GM12878 (cell line): ENCODE measurements around the gene PANX2. TPM values are rescaled to one million over a fixed set of nuclear protein-coding genes. Genes with fewer than 3 reads are reported as not detected.

ENCODE experiments used
- BCLAF1 ChIP-seq: fragments of 450-650 bp; IDR thresholded peaks from 2 replicates; pipeline ENCODE4 v1.6.1; 2017; ENCODE audit warnings: antibody characterized with exemption, mild to moderate bottlenecking, moderate library complexity
- BRCA1 ChIP-seq: IDR thresholded peaks from 2 replicates; pipeline ENCODE4 v1.6.1; 2011; ENCODE audit warnings: low read depth, low read length, improper control_type of control experiment
- CBX3 ChIP-seq: fragments of 200-600 bp; sonication (generic); IDR thresholded peaks from 2 replicates; pipeline ENCODE4 v1.6.1; 2016; ENCODE audit warnings: low read depth, borderline replicate concordance
- CEBPB ChIP-seq, 2 experiments: fragments of 150-350 bp in 1 of 2; IDR thresholded peaks; 2 replicates each; pipeline ENCODE4 v1.6.1; 2012 to 2014; ENCODE audit warnings: low read depth in 2 of 2, low read length in 2 of 2, borderline replicate concordance in 1 of 2, inconsistent platforms in 1 of 2
- EED ChIP-seq: sonication (generic); IDR thresholded peaks from 2 replicates; pipeline ENCODE4 v1.6.1; 2016; ENCODE audit warnings: antibody characterized with exemption, low read depth
- FOXK2 ChIP-seq: fragments of 450-650 bp; IDR thresholded peaks from 2 replicates; pipeline ENCODE4 v1.6.1; 2017; ENCODE audit warnings: mild to moderate bottlenecking, moderate library complexity
- FOXM1 ChIP-seq: IDR thresholded peaks from 2 replicates; pipeline ENCODE4 v1.6.1; 2012; ENCODE audit warnings: low read depth, mild to moderate bottlenecking, inconsistent platforms, low read length, moderate library complexity
- GATAD2B ChIP-seq: fragments of 450-650 bp; conservative IDR thresholded peaks from 2 replicates; pipeline ENCODE4 v1.6.1; 2017; ENCODE audit warnings: low read depth, mild to moderate bottlenecking, moderate library complexity
- IRF4 ChIP-seq: IDR thresholded peaks from 2 replicates; pipeline ENCODE4 v1.6.1; 2011; ENCODE audit warnings: low read depth, low read length
- JUNB ChIP-seq: IDR thresholded peaks from 2 replicates; pipeline ENCODE4 v1.6.1; 2016; ENCODE audit warnings: antibody characterized with exemption, mild to moderate bottlenecking
- MTA3 ChIP-seq: IDR thresholded peaks from 2 replicates; pipeline ENCODE4 v1.6.1; 2012; ENCODE audit warnings: low read length, inconsistent platforms, borderline replicate concordance
- NKRF ChIP-seq: fragments of 450-650 bp; conservative IDR thresholded peaks from 2 replicates; pipeline ENCODE4 v1.6.1; 2017; ENCODE audit warnings: mild to moderate bottlenecking, moderate library complexity
- NR2C2 ChIP-seq: IDR thresholded peaks from 2 replicates; pipeline ENCODE4 v1.6.1; 2011; ENCODE audit warnings: borderline replicate concordance, low read depth; ENCODE audit not compliant: control insufficient read depth, insufficient read length
- PAX5 ChIP-seq: IDR thresholded peaks from 2 replicates; pipeline ENCODE4 v1.6.1; 2011; ENCODE audit warnings: low read depth, low read length, borderline replicate concordance
- SPI1 ChIP-seq: IDR thresholded peaks from 2 replicates; pipeline ENCODE4 v1.6.1; 2011; ENCODE audit warnings: low read depth, mild to moderate bottlenecking, low read length, moderate library complexity, borderline replicate concordance; ENCODE audit not compliant: insufficient read depth
- SREBF1 ChIP-seq: IDR thresholded peaks from 2 replicates; pipeline ENCODE4 v1.6.1; 2012; ENCODE audit warnings: mild to moderate bottlenecking, low read length
- TBL1XR1 ChIP-seq: IDR thresholded peaks from 2 replicates; pipeline ENCODE4 v1.6.1; 2012; ENCODE audit warnings: low read depth, low read length, improper control_type of control experiment
- TCF7 ChIP-seq: IDR thresholded peaks from 2 replicates; pipeline ENCODE4 v1.6.1; 2014; ENCODE audit warnings: antibody characterized with exemption, borderline replicate concordance
- ZNF384 ChIP-seq: IDR thresholded peaks from 2 replicates; pipeline ENCODE4 v1.6.1; 2012; ENCODE audit warnings: low read depth, mild to moderate bottlenecking, low read length, improper control_type of control experiment, borderline replicate concordance
- polyA plus RNA-seq, 11 experiments: library from polyadenylated mRNA; depleted of rRNA in 4 of 11; unstranded in 6 of 11; stranded (reverse) in 5 of 11; fragments of >200 nt; fragmentation: Nextera tagmentation in 4 of 11; fragmentation: Illumina TruSeq in 1 of 11; extraction: Ambion mirVana in 4 of 11; extraction: Trizol in 1 of 11; gene quantifications; 1 replicate in 1 of 11; 2 replicates in 10 of 11; pipeline versions ENCODE4 v1.2.1 to v1.2.3, GENCODE V29; 2011 to 2016; ENCODE audit warnings: inconsistent platforms in 2 of 11, missing spikeins in 2 of 11, low read depth in 1 of 11
- total RNA-seq, 4 experiments: library from RNA; depleted of rRNA in 3 of 4; stranded (reverse); fragments of >200 nt in 3 of 4; fragmentation: Illumina TruSeq in 1 of 4; extraction: Trizol in 1 of 4; gene quantifications; 2 replicates each; pipeline versions ENCODE4 v1.2.1 to v1.2.3, GENCODE V29; 2013 to 2021
- TF ChIP-seq, protein P1 (sequence below), 3 experiments: IDR thresholded peaks in 2 of 3; conservative IDR thresholded peaks in 1 of 3; 2 replicates each; pipeline ENCODE4 v1.5.1; 2011; ENCODE audit warnings: low read depth in 3 of 3, low read length in 3 of 3, mild to moderate bottlenecking in 3 of 3, control low read depth in 2 of 3, moderate library complexity in 2 of 3, inconsistent platforms in 1 of 3, mixed read lengths in 1 of 3; ENCODE audit not compliant: control insufficient read depth in 2 of 3, insufficient read depth in 1 of 3; ENCODE audit errors: extremely low read depth in 1 of 3
- TF ChIP-seq, protein P2 (sequence below): fragments of 450-650 bp; IDR thresholded peaks from 2 replicates; pipeline ENCODE4 v1.6.1; 2017; ENCODE audit warnings: mild to moderate bottlenecking, low read depth, inconsistent platforms; ENCODE audit not compliant: poor library complexity, severe bottlenecking

Gene PANX2
- total and polyA plus RNA-seq, 10 of the 15 experiments (the other 5 are each of a cell fraction or from before 2014, with no cell fraction given): 0.04 to 0.44 (median 0.17) TPM; not detected in 5

DNA sequence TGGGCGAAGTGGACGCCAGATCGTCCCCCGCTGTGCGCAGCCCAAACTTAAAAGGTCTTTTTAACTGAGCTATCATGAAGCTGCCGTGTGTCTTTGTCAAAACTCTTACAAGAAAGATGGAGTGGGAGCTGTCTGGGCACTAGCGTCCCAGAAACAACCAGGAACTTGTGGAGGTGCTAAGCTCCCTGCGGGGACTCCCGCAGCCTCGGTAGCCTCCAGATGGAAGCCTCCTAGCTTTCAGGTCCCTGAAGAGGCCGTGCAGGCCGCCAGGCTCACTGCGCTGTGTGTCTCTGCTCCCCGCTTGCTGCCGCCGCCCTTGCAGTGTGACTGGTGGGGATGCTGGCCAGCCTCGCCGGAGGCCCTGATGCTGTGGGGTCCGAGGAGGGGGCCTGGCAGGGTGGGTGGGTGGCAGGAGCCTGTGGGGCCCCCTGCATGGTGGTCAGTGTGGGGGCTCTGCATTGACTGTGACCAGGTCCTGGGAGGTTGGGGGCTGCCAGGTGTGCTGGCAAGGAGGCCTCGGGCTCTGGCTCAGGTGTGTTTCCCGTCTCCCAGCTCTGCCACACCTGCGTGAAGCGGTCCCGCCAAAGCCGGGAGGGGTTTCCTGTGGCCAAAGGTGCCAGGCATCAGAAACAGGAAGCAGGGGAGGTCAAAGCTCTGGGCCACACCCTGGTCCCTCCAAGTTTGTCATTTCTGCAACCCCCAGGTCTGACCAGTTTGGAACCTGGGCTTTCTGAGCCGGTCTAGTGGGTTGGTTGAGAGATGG lies 16.4 kb downstream of the PANX2 start (continued):
- TF ChIP-seq EED (0 out of 2 replicates have a peak, but pooled peaks have one; percentile 31), SREBF1 (no peak), CEBPB (IDR thresholded peaks at IDR 0.05; ENCODE audit: borderline replicate concordance in 1 of 2, low read depth in 2 of 2, low read length in 2 of 2) (no peak), GATAD2B (no peak), CBX3 (no peak), PAX5 (no peak), TBL1XR1 (no peak), TCF7 (no peak), SPI1 (peak; percentile 9; the same call in 1 of the 2 replicates), JUNB (no peak), ZNF384 (no peak), IRF4 (no peak), NR2C2 (no peak), FOXK2 (no peak), MTA3 (no peak), BCLAF1 (no peak), FOXM1 (no peak), NKRF (no peak), BRCA1 (no peak)
- TF ChIP-seq, protein P1, sequence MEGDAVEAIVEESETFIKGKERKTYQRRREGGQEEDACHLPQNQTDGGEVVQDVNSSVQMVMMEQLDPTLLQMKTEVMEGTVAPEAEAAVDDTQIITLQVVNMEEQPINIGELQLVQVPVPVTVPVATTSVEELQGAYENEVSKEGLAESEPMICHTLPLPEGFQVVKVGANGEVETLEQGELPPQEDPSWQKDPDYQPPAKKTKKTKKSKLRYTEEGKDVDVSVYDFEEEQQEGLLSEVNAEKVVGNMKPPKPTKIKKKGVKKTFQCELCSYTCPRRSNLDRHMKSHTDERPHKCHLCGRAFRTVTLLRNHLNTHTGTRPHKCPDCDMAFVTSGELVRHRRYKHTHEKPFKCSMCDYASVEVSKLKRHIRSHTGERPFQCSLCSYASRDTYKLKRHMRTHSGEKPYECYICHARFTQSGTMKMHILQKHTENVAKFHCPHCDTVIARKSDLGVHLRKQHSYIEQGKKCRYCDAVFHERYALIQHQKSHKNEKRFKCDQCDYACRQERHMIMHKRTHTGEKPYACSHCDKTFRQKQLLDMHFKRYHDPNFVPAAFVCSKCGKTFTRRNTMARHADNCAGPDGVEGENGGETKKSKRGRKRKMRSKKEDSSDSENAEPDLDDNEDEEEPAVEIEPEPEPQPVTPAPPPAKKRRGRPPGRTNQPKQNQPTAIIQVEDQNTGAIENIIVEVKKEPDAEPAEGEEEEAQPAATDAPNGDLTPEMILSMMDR (IDR thresholded peaks at IDR 0.05 in 2 of 3, conservative IDR thresholded peaks at IDR 0.05 in 1 of 3; ENCODE audit: control insufficient read depth in 2 of 3, extremely low read depth in 1 of 3, insufficient read depth in 1 of 3, low read depth in 3 of 3, low read length in 3 of 3): no peak
- TF ChIP-seq, protein P2, sequence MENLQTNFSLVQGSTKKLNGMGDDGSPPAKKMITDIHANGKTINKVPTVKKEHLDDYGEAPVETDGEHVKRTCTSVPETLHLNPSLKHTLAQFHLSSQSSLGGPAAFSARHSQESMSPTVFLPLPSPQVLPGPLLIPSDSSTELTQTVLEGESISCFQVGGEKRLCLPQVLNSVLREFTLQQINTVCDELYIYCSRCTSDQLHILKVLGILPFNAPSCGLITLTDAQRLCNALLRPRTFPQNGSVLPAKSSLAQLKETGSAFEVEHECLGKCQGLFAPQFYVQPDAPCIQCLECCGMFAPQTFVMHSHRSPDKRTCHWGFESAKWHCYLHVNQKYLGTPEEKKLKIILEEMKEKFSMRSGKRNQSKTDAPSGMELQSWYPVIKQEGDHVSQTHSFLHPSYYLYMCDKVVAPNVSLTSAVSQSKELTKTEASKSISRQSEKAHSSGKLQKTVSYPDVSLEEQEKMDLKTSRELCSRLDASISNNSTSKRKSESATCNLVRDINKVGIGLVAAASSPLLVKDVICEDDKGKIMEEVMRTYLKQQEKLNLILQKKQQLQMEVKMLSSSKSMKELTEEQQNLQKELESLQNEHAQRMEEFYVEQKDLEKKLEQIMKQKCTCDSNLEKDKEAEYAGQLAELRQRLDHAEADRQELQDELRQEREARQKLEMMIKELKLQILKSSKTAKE: no peak
